Activated CD4-positive, alpha-beta T cell treated with anti-CD3 and anti-CD28 coated beads for 36 hours (primary cell): Measurements from ENCODE around the gene MMD2. TPM values are rescaled to one million over a fixed set of nuclear protein-coding genes. Genes with fewer than 3 reads are reported as not detected.

Experiments used
- ATAC-seq: fragments of 200-7000 bp; cut with Tn5 transposase; one replicate; pipeline ENCODE4 v1.10.0; 2021; ENCODE audit warnings: mild to moderate bottlenecking, moderate library complexity
- CTCF ChIA-PET: fragments of 350-600 bp; sonication (Branson Sonifier 250); formaldehyde crosslinking; loops from one replicate; lab custom pipeline; 2021; ENCODE audit warnings: antibody characterized with exemption; lab: Charles Lee
- POLR2A ChIA-PET: fragments of 350-600 bp; sonication (Branson Sonifier 250); formaldehyde crosslinking; loops from one replicate; lab custom pipeline; 2021; ENCODE audit warnings: antibody characterized with exemption, inconsistent platforms; lab: Charles Lee
- DNase-seq: peaks from one replicate; pipeline ENCODE4 v3.0.0-alpha.2; 2020
- H3K27ac Mint-ChIP-seq: one replicate; pipeline ENCODE4 v1.8.0; 2021; ENCODE audit warnings: mixed read lengths
- H3K27me3 Mint-ChIP-seq: one replicate; pipeline ENCODE4 v1.8.0; 2021; ENCODE audit warnings: mixed read lengths
- H3K36me3 Mint-ChIP-seq: one replicate; pipeline ENCODE4 v1.8.0; 2021; ENCODE audit warnings: low read depth, mixed read lengths
- H3K4me1 Mint-ChIP-seq: one replicate; pipeline ENCODE4 v1.8.0; 2021; ENCODE audit warnings: mixed read lengths
- H3K4me3 Mint-ChIP-seq: one replicate; pipeline ENCODE4 v1.8.0; 2021; ENCODE audit warnings: mild to moderate bottlenecking, moderate library complexity, mixed read lengths
- H3K9me3 Mint-ChIP-seq: one replicate; pipeline ENCODE4 v1.8.0; 2021; ENCODE audit warnings: low read depth, mixed read lengths
- intact Hi-C, 2 experiments: fragments of 100-400 bp; cut with DNase I in 1 of 2; cut with micrococcal nuclease in 1 of 2; formaldehyde crosslinking; loops; one replicate each; pipeline versions ENCODE4 v1.14.2 to v1.15.1; 2022 to 2024; cut with DNase I, micrococcal nuclease
- total RNA-seq, 2 experiments: library from RNA; stranded (reverse); gene quantifications; one replicate each; pipeline ENCODE4 v1.2.3, GENCODE V29; 2021

The MMD2 gene
- total RNA-seq, 2 experiments from 2014 or later: not detected

GRCh38 chr7:4957847-4958476 is 1.0 kb downstream of the MMD2 start:
- no peak for ATAC-seq
- Mint-ChIP-seq H3K27me3 (peaks cover 31% of the 10 kb centered on the region), H3K36me3 (no peaks in the 10 kb centered on the region), H3K27ac (no peak overlapping the region), H3K4me3 (no peak overlapping the region), H3K4me1 (peaks cover 5% of the 10 kb centered on the region), H3K9me3 (no peaks in the 10 kb centered on the region)
- ChIA-PET CTCF (no interaction called here), POLR2A (no interaction called here)
- intact Hi-C loops: no loop called here
- no peak for DNase-seq

- H3K9me3 Mint-ChIP-seq: no peaks in the 10 kb centered on the region
- H3K4me3 Mint-ChIP-seq: no peak overlapping the region
- intact Hi-C loops: no loop called here
- no peaks in the 10 kb centered on the region for H3K4me1 Mint-ChIP-seq
- no peaks in the 10 kb centered on the region for H3K36me3 Mint-ChIP-seq
- POLR2A ChIA-PET: no interaction called here
- ATAC-seq: no peak
- peaks cover 26% of the 10 kb centered on the region for H3K27me3 Mint-ChIP-seq
- DNase-seq: no peak
- CTCF ChIA-PET: no interaction called here
- no peak overlapping the region for H3K27ac Mint-ChIP-seq
Measured at GRCh38 chr7:4951903-4952636, 6.9 kb downstream of the MMD2 start.

- Mint-ChIP-seq H3K27me3 (peaks cover 22% of the 10 kb centered on the region), H3K4me3 (no peak overlapping the region), H3K36me3 (no peaks in the 10 kb centered on the region), H3K9me3 (no peaks in the 10 kb centered on the region), H3K4me1 (no peaks in the 10 kb centered on the region), H3K27ac (no peak overlapping the region)
- DNase-seq (no peak), ATAC-seq (no peak)
- ChIA-PET CTCF (no interaction called here), POLR2A (no interaction called here)
- intact Hi-C loops: no loop called here
Measured at GRCh38 chr7:4951304-4951703, 7.7 kb downstream of the MMD2 start.

DNA sequence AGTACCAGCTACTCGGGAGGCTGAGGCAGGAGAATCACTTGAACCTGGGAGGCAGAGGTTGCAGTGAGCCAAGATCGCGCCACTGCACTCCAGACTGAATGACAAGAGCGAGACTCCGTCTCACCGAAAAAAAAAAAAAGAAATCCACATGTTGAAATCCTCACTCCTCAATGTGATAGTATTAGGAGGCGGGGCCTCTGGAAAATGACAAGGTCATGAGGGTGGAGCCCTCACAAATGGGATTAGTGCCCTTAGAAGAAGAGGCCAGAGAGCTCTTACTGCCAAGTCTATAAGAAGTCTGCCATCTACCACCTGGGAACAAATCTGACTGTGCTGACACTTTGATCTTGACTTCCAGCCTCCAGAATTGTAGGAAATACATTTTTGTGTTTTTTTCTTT is 10.6 kb downstream of the MMD2 start:
- Mint-ChIP-seq H3K9me3 (no peaks in the 10 kb centered on the region), H3K36me3 (no peaks in the 10 kb centered on the region), H3K27me3 (peaks cover 19% of the 10 kb centered on the region), H3K4me1 (no peaks in the 10 kb centered on the region), H3K4me3 (no peak overlapping the region), H3K27ac (no peak overlapping the region)
- intact Hi-C loops: no loop called here
- no peak for ATAC-seq
- CTCF ChIA-PET: interaction anchor here (0.6 to 0.7 kb wide), 2 partner anchors 154 to 437 kb away, joined by 3 read pairs; no protein-coding TSS in a partner anchor
- no peak for DNase-seq
- POLR2A ChIA-PET: interaction anchor here (0.7 kb wide), 1 partner anchor 960 kb away, joined by 3 read pairs; no protein-coding TSS in a partner anchor

- H3K36me3 Mint-ChIP-seq: no peaks in the 10 kb centered on the region
- intact Hi-C loops: no loop called here
Measured at GRCh38 chr7:4945949-4946348, 13.0 kb downstream of the MMD2 start.

DNA sequence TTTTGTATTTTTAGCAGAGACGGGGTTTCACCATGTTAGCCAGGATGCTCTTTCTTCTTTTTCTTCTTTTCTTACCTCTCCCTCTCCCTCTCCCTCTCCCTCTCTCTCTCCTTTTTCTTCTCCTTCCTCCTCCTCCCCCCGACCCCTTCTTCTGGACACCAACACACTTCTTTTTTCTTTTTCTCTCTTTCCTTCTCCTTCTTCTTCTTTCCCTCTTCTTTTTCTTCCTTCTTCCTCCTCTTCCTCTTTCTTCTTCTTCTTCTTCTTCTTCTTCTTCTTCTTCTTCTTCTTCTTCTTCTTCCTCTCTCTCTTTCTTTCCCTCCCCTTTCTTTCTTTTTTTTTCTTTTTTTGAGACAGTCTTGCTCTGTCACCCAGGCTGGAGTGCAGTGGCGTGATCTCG is 14.0 kb downstream of the MMD2 start:
- POLR2A ChIA-PET: no interaction called here
- ATAC-seq (no peak), DNase-seq (no peak)
- Mint-ChIP-seq H3K36me3 (no peaks in the 10 kb centered on the region), H3K27ac (no peak overlapping the region), H3K4me1 (no peaks in the 10 kb centered on the region), H3K9me3 (no peaks in the 10 kb centered on the region), H3K27me3 (peaks cover 7% of the 10 kb centered on the region), H3K4me3 (no peak overlapping the region)
- CTCF ChIA-PET: no interaction called here
- intact Hi-C loops: no loop called here

More at GRCh38 chr7:4945949-4946348, 13.0 kb downstream of the MMD2 start:
- DNase-seq: no peak
- Mint-ChIP-seq H3K9me3 (no peaks in the 10 kb centered on the region), H3K27me3 (peaks cover 10% of the 10 kb centered on the region), H3K4me3 (no peak overlapping the region), H3K4me1 (no peaks in the 10 kb centered on the region), H3K27ac (no peak overlapping the region)
- POLR2A ChIA-PET: no interaction called here
- CTCF ChIA-PET: no interaction called here
- no peak for ATAC-seq

DNA sequence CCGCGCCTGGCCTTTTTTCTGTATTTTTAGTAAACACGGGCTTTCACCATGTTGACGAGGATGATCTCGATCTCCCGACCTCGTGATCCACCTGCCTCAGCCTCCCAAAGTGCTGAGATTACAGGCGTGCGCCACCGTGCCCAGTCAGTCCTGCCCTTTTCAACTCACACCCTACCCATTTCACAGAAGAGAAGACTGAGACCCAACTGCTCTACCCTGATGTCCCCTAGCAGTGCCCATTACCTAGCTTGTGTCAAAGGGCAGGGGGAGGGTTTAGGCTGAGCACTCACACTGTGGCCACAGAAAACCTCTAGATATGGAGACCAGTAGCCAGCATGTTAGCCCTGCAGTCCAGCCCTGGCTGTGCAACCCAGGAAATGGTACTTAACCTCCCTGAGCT is 15.7 kb downstream of the MMD2 start:
- DNase-seq (no peak), ATAC-seq (no peak)
- ChIA-PET POLR2A (no interaction called here), CTCF (no interaction called here)
- Mint-ChIP-seq H3K27me3 (peaks cover 7% of the 10 kb centered on the region), H3K4me3 (no peak overlapping the region), H3K9me3 (no peaks in the 10 kb centered on the region), H3K4me1 (no peaks in the 10 kb centered on the region), H3K27ac (no peak overlapping the region), H3K36me3 (no peaks in the 10 kb centered on the region)
- intact Hi-C loops: no loop called here

DNA sequence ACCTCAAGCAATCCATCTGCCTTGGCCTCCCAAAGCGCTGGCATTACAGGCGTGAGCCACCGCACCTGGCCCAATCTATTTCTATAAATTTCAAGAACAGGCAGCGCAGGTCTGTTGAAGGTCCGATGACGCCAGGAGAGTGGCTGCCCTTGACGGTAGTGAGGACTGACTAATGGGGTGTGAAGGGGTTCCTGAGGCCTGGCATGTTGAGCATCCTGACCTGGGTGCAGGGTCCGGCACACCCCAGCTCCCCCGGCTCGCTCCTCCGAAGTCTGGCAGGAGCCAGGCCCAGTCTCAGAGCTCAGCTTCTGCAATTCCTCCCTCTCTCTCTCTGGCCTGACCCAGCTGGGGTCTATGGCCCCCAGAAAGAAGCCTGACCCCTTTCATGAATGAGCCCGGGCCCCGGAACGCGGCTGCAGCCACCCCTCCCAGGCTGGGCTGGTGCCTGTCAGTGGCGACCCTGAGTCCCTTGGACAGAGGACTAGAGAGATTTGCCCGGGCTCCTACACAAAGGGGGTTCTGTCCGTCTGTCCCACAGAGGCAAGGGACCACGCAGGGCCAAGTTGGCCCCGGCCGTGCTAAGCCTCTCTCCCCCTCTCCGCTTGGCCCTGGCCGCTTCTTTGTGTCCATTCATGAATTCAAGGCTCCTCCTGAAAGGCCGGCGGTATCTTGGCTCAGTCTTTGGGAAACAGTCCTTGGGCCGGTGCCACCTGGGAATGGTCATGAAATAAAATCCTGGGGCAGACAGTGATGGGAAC is 18.8 kb downstream of the MMD2 start:
- DNase-seq: no peak
- intact Hi-C loops: no loop called here
- POLR2A ChIA-PET: no interaction called here
- Mint-ChIP-seq H3K36me3 (no peaks in the 10 kb centered on the region), H3K4me1 (no peaks in the 10 kb centered on the region), H3K27me3 (no peaks in the 10 kb centered on the region), H3K27ac (no peak overlapping the region), H3K9me3 (no peaks in the 10 kb centered on the region), H3K4me3 (no peak overlapping the region)
- CTCF ChIA-PET: no interaction called here
- ATAC-seq: no peak

DNA sequence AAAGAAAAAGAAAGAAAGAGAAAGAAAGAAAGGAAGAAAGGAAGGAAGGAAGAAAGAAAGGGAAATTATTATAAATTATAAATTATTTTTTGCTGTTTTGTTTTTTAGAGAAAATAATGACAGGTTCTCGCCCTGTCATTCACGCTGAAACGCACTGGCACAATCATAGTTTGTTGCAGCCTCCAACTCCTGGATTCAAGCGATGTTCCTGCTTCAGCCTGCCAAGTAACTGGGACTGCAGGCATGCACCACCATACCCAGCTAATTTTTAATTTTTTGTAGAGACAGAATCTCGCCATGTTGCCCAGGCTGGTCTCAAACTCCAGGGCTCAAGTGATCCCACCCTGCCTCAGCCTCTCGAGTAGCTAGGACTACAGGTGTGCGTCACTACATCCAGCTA is 21.6 kb downstream of the MMD2 start:
- Mint-ChIP-seq H3K4me1 (no peaks in the 10 kb centered on the region), H3K27ac (no peak overlapping the region), H3K4me3 (no peak overlapping the region), H3K9me3 (no peaks in the 10 kb centered on the region), H3K27me3 (no peaks in the 10 kb centered on the region), H3K36me3 (no peaks in the 10 kb centered on the region)
- ChIA-PET POLR2A (no interaction called here), CTCF (no interaction called here)
- DNase-seq (no peak), ATAC-seq (no peak)
- intact Hi-C loops: no loop called here

DNA sequence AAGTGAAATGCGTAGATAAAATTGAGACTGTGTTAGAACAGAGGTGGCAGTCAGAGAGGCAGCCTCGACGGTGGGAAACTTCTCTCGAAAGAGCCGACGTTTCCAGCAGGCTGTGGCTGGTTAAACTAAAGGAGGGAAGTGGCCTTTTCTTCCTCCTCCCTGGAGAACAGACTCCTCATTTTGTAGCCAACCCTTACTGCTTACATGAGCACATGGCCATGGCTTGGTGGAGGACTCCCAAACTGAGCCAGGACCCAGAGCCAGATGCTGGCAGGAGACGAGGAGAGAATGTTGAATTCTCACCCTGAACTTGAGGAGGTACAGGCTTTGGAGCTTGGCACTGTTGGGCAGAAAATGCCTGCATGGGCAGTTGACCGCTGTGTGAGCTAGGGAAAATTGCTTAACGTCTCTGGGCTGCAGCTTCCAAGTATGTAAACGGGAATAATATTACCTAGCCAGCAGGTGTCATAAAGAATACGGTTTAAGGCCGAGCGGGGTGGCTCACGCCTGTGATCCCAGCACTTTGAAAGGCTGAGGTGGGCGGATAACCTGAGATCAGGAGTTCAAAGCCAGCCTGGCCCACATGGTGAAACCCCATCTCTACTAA is 24.5 kb downstream of the MMD2 start:
- H3K27me3 Mint-ChIP-seq: no peaks in the 10 kb centered on the region
- DNase-seq (no peak), ATAC-seq (no peak)
- H3K4me1 Mint-ChIP-seq: no peaks in the 10 kb centered on the region
- POLR2A ChIA-PET: no interaction called here
- no peak overlapping the region for H3K4me3 Mint-ChIP-seq
- H3K27ac Mint-ChIP-seq: no peak overlapping the region
- CTCF ChIA-PET: interaction anchor here (0.6 kb wide), 1 partner anchor 1981 kb away, joined by 3 read pairs; no protein-coding TSS in a partner anchor
- H3K9me3 Mint-ChIP-seq: no peaks in the 10 kb centered on the region
- intact Hi-C loops: no loop called here
- no peaks in the 10 kb centered on the region for H3K36me3 Mint-ChIP-seq

- ATAC-seq (no peak), DNase-seq (no peak)
- no peaks in the 10 kb centered on the region for H3K9me3 Mint-ChIP-seq
- no peak overlapping the region for H3K27ac Mint-ChIP-seq
- no peak overlapping the region for H3K4me3 Mint-ChIP-seq
- ChIA-PET CTCF (no interaction called here), POLR2A (no interaction called here)
- intact Hi-C loops: no loop called here
- no peaks in the 10 kb centered on the region for H3K27me3 Mint-ChIP-seq
- no peaks in the 10 kb centered on the region for H3K4me1 Mint-ChIP-seq
- no peaks in the 10 kb centered on the region for H3K36me3 Mint-ChIP-seq
Measured at GRCh38 chr7:4931943-4932342, 27.0 kb downstream of the MMD2 start.
